ENCODE measurements around the gene FAM53A. TPM values are rescaled to one million over a fixed set of nuclear protein-coding genes. Genes with fewer than 3 reads are reported as not detected.

Gene FAM53A
- total RNA-seq, 1 experiment from 2014 or later, result 1.3 TPM

GRCh38 chr4:1597021-1597931 lies 86.8 kb downstream of the FAM53A start:
- no peak for DNase-seq (ENCODE audit: extremely low read depth, low read depth)

GRCh38 chr4:1596393-1596792 lies 87.7 kb downstream of the FAM53A start:
- DNase-seq (ENCODE audit: extremely low read depth, low read depth), result no peak

- no peak for DNase-seq (ENCODE audit: extremely low read depth, low read depth)
Observed at GRCh38 chr4:1595789-1596325, 88.3 kb downstream of the FAM53A start.

- no peak for DNase-seq (ENCODE audit: extremely low read depth, low read depth)
Observed at GRCh38 chr4:1594871-1595788, 89.0 kb downstream of the FAM53A start.

GRCh38 chr4:1593881-1594345 lies 90.2 kb downstream of the FAM53A start:
- DNase-seq (ENCODE audit: extremely low read depth, low read depth), result no peak

- no peak for DNase-seq (ENCODE audit: extremely low read depth, low read depth)
Observed at GRCh38 chr4:1593458-1593857, 90.7 kb downstream of the FAM53A start.

GRCh38 chr4:1592709-1593417 lies 91.2 kb downstream of the FAM53A start:
- no peak for DNase-seq (ENCODE audit: extremely low read depth, low read depth)

- no peak for DNase-seq (ENCODE audit: extremely low read depth, low read depth)
Observed at GRCh38 chr4:1592068-1592708, 91.9 kb downstream of the FAM53A start.

GRCh38 chr4:1591107-1591506 lies 93.0 kb downstream of the FAM53A start:
- no peak for DNase-seq (ENCODE audit: extremely low read depth, low read depth)

GRCh38 chr4:1590244-1590643 lies 93.9 kb downstream of the FAM53A start:
- no peak for DNase-seq (ENCODE audit: extremely low read depth, low read depth)

Small RNA genes lying within 50 kb of the gene (small RNA-seq; reads per million reads assigned to genes)
- 0 reads per million in 2 experiments for gene RF00019

Other genes starting within 250 kb of the FAM53A start
- gene SLBP, start 28.0 kb upstream of the FAM53A start, total RNA-seq (2014; rRNA removed; shearing (Covaris generic)), result 52.5 and 63.5 TPM in 2 replicates
- gene TMEM129, start 37.0 kb upstream of the FAM53A start, total RNA-seq (2014; rRNA removed; shearing (Covaris generic)), result 24.5 and 27.5 TPM in 2 replicates
- 20.2 and 24.7 TPM in 2 replicates for gene TACC3, start 37.2 kb upstream of the FAM53A start, total RNA-seq (2014; rRNA removed; shearing (Covaris generic))
- gene FGFR3, start 109.0 kb upstream of the FAM53A start, total RNA-seq (2014; rRNA removed; shearing (Covaris generic)), result 0.49 and 0.62 TPM in 2 replicates
- 48.9 and 53.9 TPM in 2 replicates for gene LETM1, start 171.8 kb upstream of the FAM53A start, total RNA-seq (2014; rRNA removed; shearing (Covaris generic))
- 45.4 and 50.6 TPM in 2 replicates for gene NSD2, start 187.1 kb upstream of the FAM53A start, total RNA-seq (2014; rRNA removed; shearing (Covaris generic))